Cardiac muscle cell (in vitro differentiated cells and primary cell): ENCODE measurements around the gene PHRF1. TPM values are rescaled to one million over a fixed set of nuclear protein-coding genes. Genes with fewer than 3 reads are reported as not detected.
"Not testable (repeated sequence)": the region's sequence is repeated elsewhere in the genome, so short reads cannot be mapped to it uniquely, and the experiment has no call there.

Experiments
- DNase-seq, 2 donors: peaks; one replicate each; pipeline versions ENCODE4 v3.0.0 to v3.0.0-alpha.2; 2010 to 2017; ENCODE audit warnings: low read depth in 1 of 2, low spot score in 1 of 2
- H3K27ac ChIP-seq: fragments of 200-600 bp; sonication (generic); 2 replicates; pipeline ENCODE4 v1.5.1; 2016
- H3K27me3 ChIP-seq: fragments of 200-600 bp; sonication (generic); 2 replicates; pipeline ENCODE4 v1.6.0; 2016; ENCODE audit warnings: control low read depth
- H3K36me3 ChIP-seq: fragments of 200-600 bp; sonication (generic); 2 replicates; pipeline ENCODE4 v1.5.1; 2016; ENCODE audit warnings: control low read depth
- H3K4me1 ChIP-seq: fragments of 200-600 bp; sonication (generic); 2 replicates; pipeline ENCODE4 v1.8.1; 2017; ENCODE audit warnings: low read depth, mild to moderate bottlenecking, mixed run types
- H3K4me3 ChIP-seq: fragments of 200-600 bp; sonication (generic); 2 replicates; pipeline ENCODE4 v1.5.1; 2016; ENCODE audit warnings: mild to moderate bottlenecking
- H3K9me3 ChIP-seq: fragments of 200-600 bp; sonication (generic); 2 replicates; pipeline ENCODE4 v1.5.1; 2017; ENCODE audit warnings: low read depth, mild to moderate bottlenecking, control low read depth
- CTCF ChIP-seq: IDR thresholded peaks from 2 replicates; pipeline ENCODE4 v1.5.1; 2012; ENCODE audit warnings: low read depth, mild to moderate bottlenecking, low read length
- polyA plus RNA-seq: library from polyadenylated mRNA; unstranded; fragments of >200 nt; fragmentation: Nextera tagmentation; extraction: Ambion mirVana; gene quantifications from 2 replicates; pipeline ENCODE4 v1.2.1, GENCODE V29; 2016
- total RNA-seq: library from RNA; depleted of rRNA; stranded (reverse); fragments of >200 nt; gene quantifications from 2 replicates; pipeline ENCODE4 v1.2.3, GENCODE V29; 2016

Gene PHRF1
- total and polyA plus RNA-seq, 2 experiments from 2014 or later = 17.8 to 48.0 TPM

GRCh38 chr11:573146-573759, 3.0 kb upstream of the PHRF1 start:
- DNase-seq = no peak
- Histone ChIP-seq H3K36me3 (no peaks in the 10 kb centered on the region), H3K4me1 (peaks cover 28% of the 10 kb centered on the region), H3K4me3 (no peak overlapping the region), H3K27me3 (no peaks in the 10 kb centered on the region), H3K27ac (peak overlapping the region; percentile 24), H3K9me3 (no peaks in the 10 kb centered on the region)
- TF ChIP-seq CTCF = no peak

GRCh38 chr11:574031-574570, 2.2 kb upstream of the PHRF1 start:
- not testable (repeated sequence) for DNase-seq, H3K36me3 ChIP-seq, H3K9me3 ChIP-seq, H3K27me3 ChIP-seq, H3K27ac ChIP-seq
- peaks cover 31% of the 10 kb centered on the region for H3K4me1 ChIP-seq
- H3K4me3 ChIP-seq = peak overlapping the region; percentile 50

GRCh38 chr11:574632-575312, 1.5 kb upstream of the PHRF1 start:
- no peak overlapping the region for H3K27ac ChIP-seq
- peaks cover 28% of the 10 kb centered on the region for H3K4me1 ChIP-seq
- TF ChIP-seq CTCF = no peak
- peak overlapping the region; percentile 50 for H3K4me3 ChIP-seq
- peak in 1 of 2 donors; percentile 33 for DNase-seq
- H3K9me3 ChIP-seq = no peaks in the 10 kb centered on the region
- H3K27me3 ChIP-seq = no peaks in the 10 kb centered on the region
- H3K36me3 ChIP-seq = no peaks in the 10 kb centered on the region

DNA sequence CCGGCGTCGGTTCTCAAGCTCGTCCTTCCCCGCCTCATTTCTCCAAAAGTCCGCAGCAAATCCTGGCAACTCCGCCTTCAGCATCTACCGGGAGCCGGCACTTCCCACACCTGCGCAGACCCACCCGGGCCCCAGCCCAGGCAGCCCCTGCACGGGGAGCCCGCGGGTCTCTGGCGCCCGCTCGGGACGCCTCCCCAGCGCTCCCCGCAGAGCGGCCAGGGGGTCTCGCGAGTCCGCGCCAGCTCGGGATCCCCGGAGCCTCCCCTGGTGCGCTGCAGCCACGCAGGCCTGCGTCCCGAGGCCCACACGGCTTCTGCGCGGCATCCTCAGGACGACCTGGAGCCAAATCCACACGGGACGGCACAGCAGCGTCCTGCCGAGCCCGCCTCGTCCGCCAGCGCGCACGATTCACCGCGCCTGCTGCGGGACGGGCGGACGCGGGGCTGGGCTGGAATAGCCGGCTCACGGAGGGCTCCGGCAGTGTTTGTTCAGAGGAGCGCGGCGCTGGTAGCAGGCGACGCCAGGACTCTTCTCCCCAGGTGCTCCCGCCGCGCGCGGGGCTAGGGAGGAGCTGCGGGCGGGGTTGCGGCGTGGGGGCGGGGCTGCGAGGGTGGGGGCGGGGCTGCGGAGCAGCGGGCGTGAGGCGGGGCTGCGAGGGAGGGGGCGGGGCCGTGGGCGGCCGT, 816 bp upstream of the PHRF1 start:
- Histone ChIP-seq H3K27ac (no peak overlapping the region), H3K27me3 (no peaks in the 10 kb centered on the region), H3K4me3 (peak overlapping the region; percentile 50), H3K36me3 (no peaks in the 10 kb centered on the region), H3K4me1 (peaks cover 32% of the 10 kb centered on the region), H3K9me3 (no peaks in the 10 kb centered on the region)
- DNase-seq = peak in 1 of 2 donors; percentile 89
- no peak for TF ChIP-seq CTCF

GRCh38 chr11:576811-577610, 741 bp downstream of the PHRF1 start:
- H3K27ac ChIP-seq = peak overlapping the region; percentile 96
- peak overlapping the region; percentile 98 for H3K4me3 ChIP-seq
- no peaks in the 10 kb centered on the region for H3K36me3 ChIP-seq
- TF ChIP-seq CTCF = no peak
- DNase-seq = no peak
- no peaks in the 10 kb centered on the region for H3K9me3 ChIP-seq
- H3K27me3 ChIP-seq = no peaks in the 10 kb centered on the region
- peaks cover 32% of the 10 kb centered on the region for H3K4me1 ChIP-seq
